ENCODE measurements around the gene UXT. TPM values are rescaled to one million over a fixed set of nuclear protein-coding genes. Genes with fewer than 3 reads are reported as not detected.

The UXT gene
- total RNA-seq, 2 donors from 2014 or later, result 75.5 to 173 TPM

GRCh38 chrX:47620303-47620685, 38.7 kb downstream of the UXT start:
- intact Hi-C loops (cut with DNase I), result no loop called here

GRCh38 chrX:47619486-47620302, 39.3 kb downstream of the UXT start, which contains the start of gene SYN1:
Gene SYN1, minus strand, starts transcription at chrX:47619857. Its CDS starts 129 bp downstream, at chrX:47619728.
- no peaks in the 10 kb centered on the region for H3K36me3 ChIP-seq
- H3K27me3 ChIP-seq (replicated peaks; ENCODE audit: insufficient read depth), result no peaks in the 10 kb centered on the region
- 8% methylated on average over 18 of the region's 88 CpGs for WGBS
- DNase-seq (ENCODE audit: low spot score), result peak; percentile 54
- intact Hi-C loops (cut with DNase I), result no loop called here
- no peaks in the 10 kb centered on the region for H3K9me3 ChIP-seq
- H3K4me1 ChIP-seq (replicated peaks), result no peaks in the 10 kb centered on the region
- TF ChIP-seq CTCF (IDR thresholded peaks at IDR 0.05) (peak in 3 of 4 experiments; percentile 10 to 59 (median 54)), POLR2AphosphoS5 (IDR thresholded peaks at IDR 0.05) (peak; percentile 44), POLR2A (IDR thresholded peaks at IDR 0.05) (no peak)
- no peak within 1 kb of the TSS for H3K27ac ChIP-seq
- H3K4me3 ChIP-seq, result peak within 1 kb of the TSS; percentile 9 to 21

More at GRCh38 chrX:47620303-47620685, 38.7 kb downstream of the UXT start:
- TF ChIP-seq POLR2AphosphoS5 (IDR thresholded peaks at IDR 0.05) (no peak), POLR2A (IDR thresholded peaks at IDR 0.05) (no peak), CTCF (IDR thresholded peaks at IDR 0.05) (no peak)
- no peak for DNase-seq (ENCODE audit: low spot score)
- H3K4me3 ChIP-seq, result no peak overlapping the region
- no peaks in the 10 kb centered on the region for H3K4me1 ChIP-seq (replicated peaks)
- no peaks in the 10 kb centered on the region for H3K27me3 ChIP-seq (replicated peaks; ENCODE audit: insufficient read depth)
- H3K36me3 ChIP-seq, result no peaks in the 10 kb centered on the region
- H3K9me3 ChIP-seq, result no peaks in the 10 kb centered on the region
- H3K27ac ChIP-seq, result no peak overlapping the region
- 52% methylated on average over 9 of the region's 9 CpGs for WGBS

- peak overlapping the region in 1 of 2 donors; percentile 21 for H3K4me3 ChIP-seq
- no peaks in the 10 kb centered on the region for H3K9me3 ChIP-seq
- no peak for DNase-seq (ENCODE audit: low spot score)
- TF ChIP-seq CTCF (IDR thresholded peaks at IDR 0.05), result no peak
- no peak for TF ChIP-seq POLR2AphosphoS5 (IDR thresholded peaks at IDR 0.05)
- TF ChIP-seq POLR2A (IDR thresholded peaks at IDR 0.05), result no peak
- H3K36me3 ChIP-seq, result no peaks in the 10 kb centered on the region
- H3K27ac ChIP-seq, result no peak overlapping the region
- H3K4me1 ChIP-seq (replicated peaks), result no peaks in the 10 kb centered on the region
- H3K27me3 ChIP-seq (replicated peaks; ENCODE audit: insufficient read depth), result no peaks in the 10 kb centered on the region
- intact Hi-C loops (cut with DNase I), result no loop called here
- 31% methylated on average over 24 of the region's 32 CpGs for WGBS
These were observed 40.0 kb downstream of the UXT start for GRCh38 chrX:47618923-47619485.

- no peak for DNase-seq (ENCODE audit: low spot score)
- intact Hi-C loops (cut with DNase I), result no loop called here
These were observed 44.4 kb downstream of the UXT start for GRCh38 chrX:47614618-47615017.

More at GRCh38 chrX:47614618-47615017, 44.4 kb downstream of the UXT start:
- Histone ChIP-seq H3K27ac (no peak overlapping the region), H3K4me1 (replicated peaks) (no peaks in the 10 kb centered on the region), H3K4me3 (no peak overlapping the region), H3K27me3 (replicated peaks; ENCODE audit: insufficient read depth) (no peaks in the 10 kb centered on the region), H3K36me3 (no peaks in the 10 kb centered on the region), H3K9me3 (no peaks in the 10 kb centered on the region)
- TF ChIP-seq POLR2AphosphoS5 (IDR thresholded peaks at IDR 0.05) (no peak), CTCF (IDR thresholded peaks at IDR 0.05) (no peak), POLR2A (IDR thresholded peaks at IDR 0.05) (no peak)
- 79% methylated on average over 5 of the region's 5 CpGs for WGBS
